HepG2 (cell line): ENCODE data around the gene KLF5. TPM values are rescaled to one million over a fixed set of nuclear protein-coding genes. Genes with fewer than 3 reads are reported as not detected.

Experiments used
- ATAC-seq: fragments of 200-7000 bp; cut with Tn5 transposase; 3 replicates; pipeline ENCODE4 v1.9.1; 2020; ENCODE audit warnings: mild to moderate bottlenecking, moderate library complexity
- BruUV-seq: library from RNA; stranded (reverse); fragments of 400-500 nt; replicated peaks from 2 replicates; lab custom pipeline; 2021; lab: Mats Ljungman, UMichigan
- CTCF ChIA-PET: fragments of 300-600 bp; formaldehyde crosslinking; extraction: SDS; loops from one replicate; lab custom pipeline; 2021; ENCODE audit warnings: low total read pairs, inconsistent platforms, low intra/inter-chr PET ratio; lab: Yijun Ruan, JAX
- POLR2A ChIA-PET: fragments of 350-600 bp; sonication (Branson Sonifier 250); formaldehyde crosslinking; loops from one replicate; lab custom pipeline; 2020; ENCODE audit warnings: antibody characterized with exemption, inconsistent platforms; lab: Yijun Ruan, JAX
- DNase-seq: peaks from one replicate; pipeline ENCODE4 v3.0.0-alpha.2; 2015; ENCODE audit warnings: low spot score
- FAIRE-seq: peaks from 3 replicates; lab custom pipeline; 2011; peaks lifted over from hg19 to GRCh38; lab: Jason Lieb, UNC
- H2AFZ ChIP-seq: one replicate; pipeline ENCODE4 v1.6.1; 2011; ENCODE audit warnings: low read length, inconsistent platforms
- H3K27ac ChIP-seq: fragments of 300-600 bp; 3 replicates; pipeline ENCODE4 v1.8.0; 2011; ENCODE audit warnings: mixed run types, mild to moderate bottlenecking, mixed read lengths, low read length, inconsistent platforms; ENCODE audit not compliant: insufficient read depth; ENCODE audit errors: extremely low read length
- H3K27me3 ChIP-seq, 2 experiments: fragments of 200-600 bp in 1 of 2; 2 replicates in 1 of 2; 3 replicates in 1 of 2; pipeline versions ENCODE4 v1.6.0 to v1.8.0; 2011; ENCODE audit warnings: low read length in 2 of 2, mild to moderate bottlenecking in 2 of 2, moderate library complexity in 2 of 2, inconsistent platforms in 1 of 2; ENCODE audit not compliant: insufficient read depth in 2 of 2, control insufficient read depth in 1 of 2
- H3K36me3 ChIP-seq, 2 experiments: fragments of 200-600 bp in 1 of 2; replicated peaks in 1 of 2; 2 replicates in 1 of 2; 3 replicates in 1 of 2; pipeline versions ENCODE4 v1.5.1 to v1.8.0; 2011; ENCODE audit warnings: low read length in 2 of 2, inconsistent platforms in 1 of 2; ENCODE audit not compliant: insufficient read depth in 2 of 2, control insufficient read depth in 1 of 2
- H3K4me1 ChIP-seq: 2 replicates; pipeline ENCODE4 v1.5.1; 2012; ENCODE audit warnings: low read length, inconsistent platforms; ENCODE audit not compliant: insufficient read depth
- H3K4me2 ChIP-seq: 2 replicates; pipeline ENCODE4 v1.6.0; 2011; ENCODE audit warnings: low read depth, low read length, inconsistent platforms
- H3K4me3 ChIP-seq, 3 experiments: fragments of 200-600 bp in 1 of 3; sonication (generic), shearing (Covaris generic) in 1 of 3; replicated peaks in 1 of 3; 2 replicates each; pipeline ENCODE4 v1.5.1; 2011 to 2016; ENCODE audit warnings: low read length in 3 of 3, inconsistent platforms in 2 of 3, low read depth in 2 of 3, mild to moderate bottlenecking in 2 of 3, control low read depth in 1 of 3, mixed read lengths in 1 of 3; ENCODE audit not compliant: insufficient read depth in 1 of 3
- H3K79me2 ChIP-seq: one replicate; pipeline ENCODE4 v1.6.1; 2011; ENCODE audit warnings: low read length, inconsistent platforms; ENCODE audit not compliant: insufficient read depth
- H3K9ac ChIP-seq: 2 replicates; pipeline ENCODE4 v1.6.0; 2011; ENCODE audit warnings: mild to moderate bottlenecking, low read depth, low read length, inconsistent platforms; ENCODE audit not compliant: insufficient read depth
- H3K9me3 ChIP-seq: 2 replicates; pipeline ENCODE4 v1.5.1; 2012; ENCODE audit warnings: mild to moderate bottlenecking, low read length
- H4K20me1 ChIP-seq: 2 replicates; pipeline ENCODE4 v1.6.0; 2011; ENCODE audit warnings: inconsistent platforms, mild to moderate bottlenecking, low read length, moderate library complexity; ENCODE audit not compliant: insufficient read depth
- NR2C2 ChIP-seq: sonication (generic); formaldehyde crosslinking; IDR thresholded peaks from 2 replicates; pipeline ENCODE4 v1.4.0; 2020; ENCODE audit warnings: missing genetic modification reagents, mild to moderate bottlenecking, moderate library complexity, borderline replicate concordance
- PCBP2 ChIP-seq: fragments of 200-400 bp; formaldehyde crosslinking; optimal IDR thresholded peaks from 2 replicates; pipeline ENCODE3; 2018; ENCODE audit warnings: low read length, low read depth; ENCODE audit not compliant: poor library complexity, severe bottlenecking
- RELA ChIP-seq: sonication (generic); formaldehyde crosslinking; IDR thresholded peaks from 2 replicates; pipeline ENCODE4 v1.4.0; 2020; ENCODE audit warnings: missing genetic modification reagents
- RFX1 ChIP-seq: fragments of 450-650 bp; IDR thresholded peaks from 2 replicates; pipeline ENCODE4 v1.6.1; 2017
- ZNF850 ChIP-seq: sonication (generic); formaldehyde crosslinking; conservative IDR thresholded peaks from 2 replicates; pipeline ENCODE4 v1.9.0; 2021; ENCODE audit warnings: mild to moderate bottlenecking, missing genetic modification reagents
- WGBS: methylation state at CpG from one replicate; pipeline ENCODE4 v1.1.6; 2017; ENCODE audit warnings: low lambda C conversion rate; 5-methylcytosine and 5-hydroxymethylcytosine counted together
- in situ Hi-C: cut with HindIII; loops from 2 replicates; pipeline ENCODE4 v1.10.0; 2017; ENCODE audit warnings: low pct_unique_long_range_greater_than_20kb; ENCODE audit not compliant: extremely low pct_ligation_motif_present
- intact Hi-C: fragments of 100-400 bp; cut with micrococcal nuclease; formaldehyde crosslinking; loops from one replicate; pipeline ENCODE4 v1.10.0; 2022; ENCODE audit not compliant: unreplicated experiment
- polyA plus RNA-seq, 8 experiments: library from polyadenylated mRNA; depleted of rRNA in 3 of 8; stranded (reverse) in 7 of 8; unstranded in 1 of 8; fragments of >200 nt; fragmentation: Illumina TruSeq in 4 of 8; extraction: Trizol in 4 of 8; gene quantifications; 2 replicates each; pipeline versions ENCODE4 v1.2.1 to v1.2.3, GENCODE V29; 2011 to 2016; ENCODE audit warnings: low read depth in 4 of 8, missing spikeins in 1 of 8, mixed read lengths in 1 of 8; ENCODE audit not compliant: insufficient read depth in 1 of 8
- total RNA-seq, 5 experiments: library from RNA; depleted of rRNA; stranded (reverse); fragments of >200 nt; fragmentation: Illumina TruSeq; extraction: Trizol; gene quantifications; 2 replicates each; pipeline ENCODE4 v1.2.3, GENCODE V29; 2016; ENCODE audit warnings: low read depth in 1 of 5
- TF ChIP-seq, protein P1 (sequence below): sonication (generic); formaldehyde crosslinking; conservative IDR thresholded peaks from 2 replicates; pipeline ENCODE4 v1.4.0; 2020; ENCODE audit warnings: missing genetic modification reagents
- TF ChIP-seq, protein P2 (sequence below): IDR thresholded peaks from 2 replicates; pipeline ENCODE4 v1.6.1; 2016; ENCODE audit warnings: mild to moderate bottlenecking, missing biosample characterization, missing genetic modification reagents

The KLF5 gene
- total and polyA plus RNA-seq, 2 of the 13 experiments (the other 11 are each of a cell fraction or from before 2014, with no cell fraction given): 1.7 to 9.2 TPM

- TF ChIP-seq, protein P1, sequence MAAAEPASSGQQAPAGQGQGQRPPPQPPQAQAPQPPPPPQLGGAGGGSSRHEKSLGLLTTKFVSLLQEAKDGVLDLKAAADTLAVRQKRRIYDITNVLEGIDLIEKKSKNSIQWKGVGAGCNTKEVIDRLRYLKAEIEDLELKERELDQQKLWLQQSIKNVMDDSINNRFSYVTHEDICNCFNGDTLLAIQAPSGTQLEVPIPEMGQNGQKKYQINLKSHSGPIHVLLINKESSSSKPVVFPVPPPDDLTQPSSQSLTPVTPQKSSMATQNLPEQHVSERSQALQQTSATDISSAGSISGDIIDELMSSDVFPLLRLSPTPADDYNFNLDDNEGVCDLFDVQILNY: no peak
- TF ChIP-seq ZNF850 (CRISPR knock-in tag): no peak
- TF ChIP-seq, protein P2, sequence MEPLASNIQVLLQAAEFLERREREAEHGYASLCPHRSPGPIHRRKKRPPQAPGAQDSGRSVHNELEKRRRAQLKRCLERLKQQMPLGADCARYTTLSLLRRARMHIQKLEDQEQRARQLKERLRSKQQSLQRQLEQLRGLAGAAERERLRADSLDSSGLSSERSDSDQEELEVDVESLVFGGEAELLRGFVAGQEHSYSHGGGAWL (CRISPR knock-in tag): no peak
Observed at GRCh38 chr13:73079359-73079758, 20.6 kb downstream of the KLF5 start (continued).

GRCh38 chr13:73081256-73081915 is 22.6 kb downstream of the KLF5 start:
- Histone ChIP-seq H3K4me2 (no peak overlapping the region), H3K27ac (no peak overlapping the region), H3K36me3 (no peaks in the 10 kb centered on the region), H2AFZ (no peak overlapping the region), H3K4me3 (no peak overlapping the region), H3K79me2 (no peaks in the 10 kb centered on the region), H3K9ac (no peak overlapping the region), H3K27me3 (no peaks in the 10 kb centered on the region), H4K20me1 (no peaks in the 10 kb centered on the region), H3K9me3 (no peaks in the 10 kb centered on the region), H3K4me1 (peaks cover 13% of the 10 kb centered on the region; the same call in 1 of the 2 replicates)
- BruUV-seq: no TSS peak
- TF ChIP-seq PCBP2 (no peak), NR2C2 (no peak), RFX1 (no peak), RELA (CRISPR knock-in tag) (no peak)
- intact Hi-C loops (no loop called here), in situ Hi-C loops (no loop called here)
- 12% methylated on average over 3 of the region's 4 CpGs for WGBS
- ATAC-seq: no peak
- ChIA-PET CTCF (no interaction called here), POLR2A (interaction anchor here (0.9 kb wide), 1 partner anchor 23 kb away, joined by 3 read pairs; the partner anchor contains the start of gene KLF5)
- no peak for FAIRE-seq
- DNase-seq: no peak
